K562 (cell line): ENCODE measurements around the gene TBC1D10A. TPM values are rescaled to one million over a fixed set of nuclear protein-coding genes. Genes with fewer than 3 reads are reported as not detected.

Experiments used
- ATAC-seq: fragments of 200-7000 bp; cut with Tn5 transposase; 3 replicates; pipeline ENCODE4 v1.9.1; 2020; ENCODE audit warnings: moderate library complexity
- BruUV-seq: library from RNA; stranded (reverse); fragments of 400-500 nt; replicated peaks from 2 replicates; lab custom pipeline; 2021; lab: Mats Ljungman, UMichigan
- CTCF ChIA-PET: fragments of 300-600 bp; formaldehyde crosslinking; extraction: SDS; loops from one replicate; lab custom pipeline; 2021; ENCODE audit warnings: low intra/inter-chr PET ratio; lab: Yijun Ruan, JAX
- POLR2A ChIA-PET: fragments of 300-600, 350-650 bp; sonication (Branson Sonifier 250); formaldehyde crosslinking; extraction: SDS; loops from one replicate; lab custom pipeline; 2021; ENCODE audit warnings: antibody characterized with exemption, inconsistent platforms; lab: Yijun Ruan, JAX
- DNase-seq, 4 experiments: peaks; one replicate each; pipeline versions ENCODE4 v3.0.0 to v3.0.0-alpha.2; 2011 to 2018; ENCODE audit warnings: low spot score in 3 of 4, mixed read lengths in 3 of 4; ENCODE audit errors: extremely low read depth in 1 of 4
- FAIRE-seq: peaks from 2 replicates; lab custom pipeline; 2011; peaks lifted over from hg19 to GRCh38; lab: Jason Lieb, UNC
- H2AFZ ChIP-seq: 2 replicates; pipeline ENCODE4 v1.6.0; 2011; ENCODE audit warnings: low read depth, low read length, control low read depth, inconsistent platforms
- H3K27ac ChIP-seq: fragments of 200-600 bp; 3 replicates; pipeline ENCODE4 v1.8.0; 2011; ENCODE audit warnings: low read depth, mild to moderate bottlenecking, control low read depth, inconsistent platforms, low read length, moderate library complexity, mixed read lengths; ENCODE audit errors: extremely low read depth
- H3K27me3 ChIP-seq, 2 experiments: fragments of 300-600 bp in 1 of 2; 2 replicates in 1 of 2; 3 replicates in 1 of 2; pipeline versions ENCODE4 v1.6.0 to v1.8.0; 2011; ENCODE audit warnings: inconsistent platforms in 2 of 2, low read length in 2 of 2, mild to moderate bottlenecking in 1 of 2, mixed read lengths in 1 of 2, moderate library complexity in 1 of 2; ENCODE audit not compliant: control insufficient read depth in 2 of 2, insufficient read depth in 2 of 2
- H3K36me3 ChIP-seq: fragments of 300-600 bp; 3 replicates; pipeline ENCODE4 v1.8.0; 2011; ENCODE audit warnings: mild to moderate bottlenecking, low read length, inconsistent platforms; ENCODE audit not compliant: control insufficient read depth, insufficient read depth
- H3K4me1 ChIP-seq, 2 experiments: fragments of 200-600 bp in 1 of 2; replicated peaks in 1 of 2; 2 replicates in 1 of 2; 3 replicates in 1 of 2; pipeline versions ENCODE4 v1.5.1 to v1.8.0; 2011; ENCODE audit warnings: inconsistent platforms in 2 of 2, low read length in 2 of 2, mild to moderate bottlenecking in 1 of 2, mixed read lengths in 1 of 2, moderate library complexity in 1 of 2; ENCODE audit not compliant: control insufficient read depth in 2 of 2, insufficient read depth in 2 of 2
- H3K4me2 ChIP-seq: 2 replicates; pipeline ENCODE4 v1.6.1; 2011; ENCODE audit warnings: low read length, control low read depth, inconsistent platforms, mixed read lengths; ENCODE audit not compliant: insufficient read depth
- H3K4me3 ChIP-seq: fragments of 200-600 bp; sonication (generic), shearing (Covaris generic); 2 replicates; pipeline ENCODE4 v1.5.1; 2016; ENCODE audit warnings: control low read depth, inconsistent platforms
- H3K79me2 ChIP-seq: fragments of 200-600 bp; 3 replicates; pipeline ENCODE4 v1.8.0; 2011; ENCODE audit warnings: low read length, inconsistent platforms; ENCODE audit not compliant: control insufficient read depth, insufficient read depth
- H3K9ac ChIP-seq, 2 experiments: 2 replicates each; pipeline versions ENCODE4 v1.6.0 to v1.6.1; 2011; ENCODE audit warnings: low read depth in 2 of 2, low read length in 2 of 2, control low read depth in 1 of 2, inconsistent platforms in 1 of 2, mild to moderate bottlenecking in 1 of 2, mixed read lengths in 1 of 2; ENCODE audit not compliant: insufficient read depth in 1 of 2
- H3K9me1 ChIP-seq: one replicate; pipeline ENCODE4 v1.6.0; 2011; ENCODE audit warnings: inconsistent platforms, mild to moderate bottlenecking, low read length, moderate library complexity; ENCODE audit not compliant: control insufficient read depth, insufficient read depth
- H3K9me3 ChIP-seq: replicated peaks from 2 replicates; pipeline ENCODE4 v1.5.1; 2011; ENCODE audit warnings: low read depth, low read length, inconsistent platforms; ENCODE audit not compliant: control insufficient read depth, insufficient read depth
- H4K20me1 ChIP-seq: replicated peaks from 2 replicates; pipeline ENCODE4 v1.6.1; 2011; ENCODE audit warnings: low read length, inconsistent platforms, mixed read lengths; ENCODE audit not compliant: control insufficient read depth, insufficient read depth
- AFF1 ChIP-seq, 2 experiments: fragments of 450-650 bp; IDR thresholded peaks; 2 replicates each; pipeline ENCODE4 v1.6.1; 2018; ENCODE audit warnings: mild to moderate bottlenecking in 2 of 2, low read depth in 1 of 2; ENCODE audit not compliant: partially characterized antibody in 2 of 2
- HMG20A ChIP-seq: fragments of 450-650 bp; formaldehyde crosslinking; conservative IDR thresholded peaks from 2 replicates; pipeline ENCODE4 v1.4.0; 2020; ENCODE audit warnings: mild to moderate bottlenecking, mixed read lengths
- MYBL2 ChIP-seq, 2 experiments: fragments of 450-650 bp in 1 of 2; sonication (generic) in 1 of 2; formaldehyde crosslinking in 1 of 2; IDR thresholded peaks; 2 replicates each; pipeline versions ENCODE4 v1.6.1 to v1.8.1; 2017 to 2022; ENCODE audit warnings: borderline replicate concordance in 1 of 2, inconsistent platforms in 1 of 2, low read depth in 1 of 2, mild to moderate bottlenecking in 1 of 2, missing genetic modification reagents in 1 of 2, moderate library complexity in 1 of 2
- NR2F6 ChIP-seq: fragments of 450-650 bp; formaldehyde crosslinking; IDR thresholded peaks from 2 replicates; pipeline ENCODE4 v1.4.0; 2020; ENCODE audit warnings: mild to moderate bottlenecking
- ZBTB7A ChIP-seq: IDR thresholded peaks from 2 replicates; pipeline ENCODE4 v1.6.1; 2011; ENCODE audit warnings: low read depth, mild to moderate bottlenecking, low read length, moderate library complexity, borderline replicate concordance; ENCODE audit not compliant: control insufficient read depth
- ZFP36 ChIP-seq: fragments of 150-350 bp; IDR thresholded peaks from 2 replicates; pipeline ENCODE4 v1.6.1; 2018; ENCODE audit warnings: low read length, low read depth; ENCODE audit not compliant: partially characterized antibody
- ZNF121 ChIP-seq: sonication (generic); formaldehyde crosslinking; conservative IDR thresholded peaks from 2 replicates; pipeline ENCODE4 v1.8.0; 2022; ENCODE audit warnings: missing genetic modification reagents
- ZNF592 ChIP-seq: fragments of 450-650 bp; IDR thresholded peaks from 2 replicates; pipeline ENCODE4 v1.6.1; 2017; ENCODE audit warnings: antibody characterized with exemption, mild to moderate bottlenecking
- WGBS: fragments of 100-300 bp; shearing (Covaris generic); methylation state at CpG from one replicate; pipeline ENCODE4 v1.1.6; 2016; ENCODE audit warnings: low coverage, mixed read lengths; ENCODE audit not compliant: insufficient coverage; ENCODE audit errors: missing lambda C conversion rate; 5-methylcytosine and 5-hydroxymethylcytosine counted together
- in situ Hi-C: fragments of 300-500 bp; cut with MboI; formaldehyde crosslinking; loops from 4 replicates; pipeline ENCODE4 v1.15.0; 2018; ENCODE audit warnings: inconsistent platforms, mixed read lengths
- intact Hi-C: fragments of 100-400 bp; cut with micrococcal nuclease; formaldehyde crosslinking; loops from 2 replicates; pipeline ENCODE4 v1.14.2; 2022
- polyA plus RNA-seq, 8 experiments: library from polyadenylated mRNA; depleted of rRNA in 4 of 8; stranded (reverse) in 5 of 8; unstranded in 3 of 8; fragments of >200 nt; fragmentation: Nextera tagmentation in 2 of 8; fragmentation: Illumina TruSeq in 1 of 8; extraction: Ambion mirVana in 2 of 8; extraction: Trizol in 1 of 8; gene quantifications; 2 replicates each; pipeline versions ENCODE4 v1.2.1 to v1.2.3, GENCODE V29; 2011 to 2014; ENCODE audit warnings: inconsistent platforms in 1 of 8, missing spikeins in 1 of 8
- total RNA-seq, 7 experiments: library from RNA; depleted of rRNA in 6 of 7; stranded (reverse); fragments of >200 nt in 6 of 7; fragmentation: Illumina TruSeq in 2 of 7; extraction: Trizol in 2 of 7; gene quantifications; 2 replicates each; pipeline versions ENCODE4 v1.2.1 to v1.2.3, GENCODE V29; 2011 to 2021; ENCODE audit warnings: low replicate concordance in 1 of 7

The TBC1D10A gene
- total and polyA plus RNA-seq, 9 of the 15 experiments (the other 6 are each of a cell fraction or from before 2014, with no cell fraction given), result 0.13 to 10.4 (median 4.6) TPM

- in situ Hi-C loops (no loop called here), intact Hi-C loops (no loop called here)
- no peaks in the 10 kb centered on the region for H3K36me3 ChIP-seq
- no peak for FAIRE-seq
- H3K9me1 ChIP-seq, result no peaks in the 10 kb centered on the region
- WGBS, result 20% methylated on average over 7 of the region's 27 CpGs
- POLR2A ChIA-PET, result interaction anchor here (0.6 kb wide), 1 partner anchor 8 kb away, joined by 3 read pairs; no protein-coding TSS in a partner anchor
- peak; percentile 61 for ATAC-seq
- BruUV-seq, result no TSS peak
- H3K4me2 ChIP-seq, result no peak overlapping the region
- peak; percentile 56; the same call in 1 of the 2 replicates for TF ChIP-seq ZBTB7A
- TF ChIP-seq AFF1 (IDR thresholded peaks at IDR 0.05; ENCODE audit: low read depth in 1 of 2, partially characterized antibody in 2 of 2), result no peak
- TF ChIP-seq ZFP36, result peak; percentile 56
- TF ChIP-seq HMG20A, result no peak
- no peak for TF ChIP-seq MYBL2 (IDR thresholded peaks at IDR 0.05; ENCODE audit: low read depth)
- no peak for TF ChIP-seq MYBL2 (CRISPR knock-in tag; IDR thresholded peaks at IDR 0.05; ENCODE audit: borderline replicate concordance)
- TF ChIP-seq NR2F6 (CRISPR knock-in tag), result no peak
- no peak for TF ChIP-seq ZNF121 (CRISPR knock-in tag)
- TF ChIP-seq ZNF592, result no peak
- H3K79me2 ChIP-seq, result no peaks in the 10 kb centered on the region
- DNase-seq, result peak; percentile 25 to 65 (median 56)
- CTCF ChIA-PET, result no interaction called here
- no peak overlapping the region for H3K27ac ChIP-seq
- no peaks in the 10 kb centered on the region for H4K20me1 ChIP-seq
- H3K9ac ChIP-seq, result peak overlapping the region in 1 of 2 experiments; percentile 52; a peak in 1 of 4 replicates
- peaks cover 0 to 27% of the 10 kb centered on the region in 2 experiments; a peak in 2 of 5 replicates for H3K27me3 ChIP-seq
- no peaks in the 10 kb centered on the region for H3K9me3 ChIP-seq
- H3K4me3 ChIP-seq, result no peak overlapping the region
- peaks cover 0 to 34% of the 10 kb centered on the region in 2 experiments; a peak in 2 of 5 replicates for H3K4me1 ChIP-seq
- H2AFZ ChIP-seq, result no peak overlapping the region
Observed at GRCh38 chr22:30249049-30250038, 77.4 kb downstream of the TBC1D10A start.
